H9 (cell line): ENCODE results near the gene TLK2. TPM values are rescaled to one million over a fixed set of nuclear protein-coding genes. Genes with fewer than 3 reads are reported as not detected.
"Not testable (repeated sequence)": the region's sequence is repeated elsewhere in the genome, so short reads cannot be mapped to it uniquely, and the experiment has no call there.

Experiments used
- DNase-seq: peaks from one replicate; pipeline ENCODE4 v3.0.0-alpha.2; 2017
- H2AFZ ChIP-seq: one replicate; pipeline ENCODE4 v1.6.1; 2013; ENCODE audit warnings: mild to moderate bottlenecking, low read length, control low read depth, moderate library complexity
- H2AK5ac ChIP-seq: 2 replicates; pipeline ENCODE4 v1.6.1; 2013; ENCODE audit warnings: low read length, control low read depth, mixed read lengths; ENCODE audit not compliant: insufficient read length
- H2BK120ac ChIP-seq: one replicate; pipeline ENCODE4 v1.6.1; 2013; ENCODE audit warnings: low read depth, mild to moderate bottlenecking, low read length, control low read depth, inconsistent platforms; ENCODE audit not compliant: poor library complexity, severe bottlenecking
- H2BK12ac ChIP-seq: 2 replicates; pipeline ENCODE4 v1.6.1; 2013; ENCODE audit warnings: low read length, control low read depth, mixed read lengths, low read depth; ENCODE audit not compliant: insufficient read length
- H2BK15ac ChIP-seq: 2 replicates; pipeline ENCODE4 v1.6.1; 2013; ENCODE audit warnings: low read depth, low read length, control low read depth
- H2BK20ac ChIP-seq: one replicate; pipeline ENCODE4 v1.6.1; 2013; ENCODE audit warnings: low read depth, mild to moderate bottlenecking, low read length, control low read depth, inconsistent platforms; ENCODE audit not compliant: poor library complexity, severe bottlenecking
- H2BK5ac ChIP-seq: 2 replicates; pipeline ENCODE4 v1.6.1; 2013; ENCODE audit warnings: low read length, control low read depth, mixed read lengths; ENCODE audit not compliant: insufficient read length
- H3K14ac ChIP-seq: 2 replicates; pipeline ENCODE4 v1.6.1; 2013; ENCODE audit warnings: low read length, control low read depth; ENCODE audit not compliant: insufficient read depth
- H3K18ac ChIP-seq: 2 replicates; pipeline ENCODE4 v1.6.1; 2013; ENCODE audit warnings: low read depth, mild to moderate bottlenecking, mixed read lengths, low read length, control low read depth; ENCODE audit not compliant: insufficient read length
- H3K23ac ChIP-seq: 2 replicates; pipeline ENCODE4 v1.6.1; 2013; ENCODE audit warnings: low read length, control low read depth, mixed read lengths, low read depth; ENCODE audit not compliant: insufficient read length
- H3K23me2 ChIP-seq: 2 replicates; pipeline ENCODE4 v1.6.1; 2013; ENCODE audit warnings: low read depth, mild to moderate bottlenecking, mixed read lengths, low read length, control low read depth; ENCODE audit not compliant: insufficient read length, poor library complexity, severe bottlenecking
- H3K27ac ChIP-seq: 2 replicates; pipeline ENCODE4 v1.5.1; 2013; ENCODE audit warnings: low read length, control low read depth, mixed read lengths, low read depth; ENCODE audit not compliant: insufficient read length
- H3K27me3 ChIP-seq: 2 replicates; pipeline ENCODE4 v1.6.1; 2013; ENCODE audit warnings: low read length, control low read depth, inconsistent platforms; ENCODE audit not compliant: insufficient read depth
- H3K4ac ChIP-seq: 2 replicates; pipeline ENCODE4 v1.6.1; 2013; ENCODE audit warnings: low read depth, mild to moderate bottlenecking, control low read depth, inconsistent platforms, low read length, moderate library complexity
- H3K4me1 ChIP-seq: 2 replicates; pipeline ENCODE4 v1.6.1; 2013; ENCODE audit warnings: low read length, control low read depth, inconsistent platforms; ENCODE audit not compliant: insufficient read depth
- H3K4me2 ChIP-seq: 2 replicates; pipeline ENCODE4 v1.6.1; 2013; ENCODE audit warnings: low read length, control low read depth, mixed read lengths; ENCODE audit not compliant: insufficient read length, insufficient read depth
- H3K56ac ChIP-seq: 2 replicates; pipeline ENCODE4 v1.6.1; 2013; ENCODE audit warnings: low read depth, mild to moderate bottlenecking, mixed read lengths, low read length, control low read depth; ENCODE audit not compliant: insufficient read length
- H3K79me1 ChIP-seq: 2 replicates; pipeline ENCODE4 v1.6.1; 2013; ENCODE audit warnings: low read depth, mild to moderate bottlenecking, moderate library complexity, low read length, control low read depth, inconsistent platforms; ENCODE audit not compliant: insufficient read depth, poor library complexity, severe bottlenecking
- H3K79me2 ChIP-seq: 2 replicates; pipeline ENCODE4 v1.6.1; 2013; ENCODE audit warnings: low read length, control low read depth, inconsistent platforms; ENCODE audit not compliant: insufficient read depth
- H3K9ac ChIP-seq: 2 replicates; pipeline ENCODE4 v1.6.1; 2013; ENCODE audit warnings: low read length, control low read depth, mixed read lengths; ENCODE audit not compliant: insufficient read length; ENCODE audit errors: extremely low read depth
- H3K9me3 ChIP-seq: one replicate; pipeline ENCODE4 v1.6.1; 2013; ENCODE audit warnings: low read depth, low read length, inconsistent platforms; ENCODE audit not compliant: control insufficient read depth
- H3T11ph ChIP-seq: one replicate; pipeline ENCODE4 v1.6.1; 2013; ENCODE audit warnings: mild to moderate bottlenecking, low read length, control low read depth, inconsistent platforms
- H4K20me1 ChIP-seq: one replicate; pipeline ENCODE4 v1.6.1; 2013; ENCODE audit not compliant: control insufficient read depth, insufficient read length, insufficient read depth
- H4K5ac ChIP-seq: 2 replicates; pipeline ENCODE4 v1.6.1; 2013; ENCODE audit warnings: low read depth, mild to moderate bottlenecking, mixed read lengths, low read length, control low read depth; ENCODE audit not compliant: insufficient read length
- H4K8ac ChIP-seq: replicated peaks from 2 replicates; pipeline ENCODE4 v1.6.1; 2013; ENCODE audit warnings: low read length, control low read depth, mixed read lengths, low read depth; ENCODE audit not compliant: insufficient read length
- H4K91ac ChIP-seq: 2 replicates; pipeline ENCODE4 v1.6.1; 2013; ENCODE audit warnings: low read depth, mild to moderate bottlenecking, moderate library complexity, mixed read lengths, low read length, control low read depth; ENCODE audit not compliant: insufficient read length
- H3K27ac Mint-ChIP-seq, 3 experiments: 2 replicates in 2 of 3; 3 replicates in 1 of 3; pipeline ENCODE4 v1.8.0; 2020 to 2021; ENCODE audit warnings: mixed read lengths in 3 of 3, mild to moderate bottlenecking in 1 of 3, moderate library complexity in 1 of 3
- H3K27me3 Mint-ChIP-seq: 2 replicates; pipeline ENCODE4 v1.8.0; 2021; ENCODE audit warnings: low read depth, mild to moderate bottlenecking, moderate library complexity, mixed read lengths
- H3K36me3 Mint-ChIP-seq, 3 experiments: 2 replicates in 2 of 3; 3 replicates in 1 of 3; pipeline ENCODE4 v1.8.0; 2020 to 2021; ENCODE audit warnings: low read depth in 3 of 3, mixed read lengths in 3 of 3; ENCODE audit not compliant: insufficient read depth in 1 of 3
- H3K4me1 Mint-ChIP-seq, 2 experiments: 2 replicates each; pipeline ENCODE4 v1.8.0; 2020; ENCODE audit warnings: mixed read lengths in 2 of 2
- H3K4me3 Mint-ChIP-seq, 2 experiments: 2 replicates in 1 of 2; 3 replicates in 1 of 2; pipeline ENCODE4 v1.8.0; 2020 to 2021; ENCODE audit warnings: mild to moderate bottlenecking in 2 of 2, mixed read lengths in 2 of 2, moderate library complexity in 1 of 2
- H3K9me3 Mint-ChIP-seq, 2 experiments: 2 replicates in 1 of 2; 3 replicates in 1 of 2; pipeline ENCODE4 v1.8.0; 2020; ENCODE audit warnings: mild to moderate bottlenecking in 2 of 2, mixed read lengths in 2 of 2, moderate library complexity in 1 of 2
- WGBS: extraction: QIAGEN DNeasy Blood & Tissue Kit; methylation state at CpG from one replicate; pipeline ENCODE4 v1.1.7; 2013; ENCODE audit warnings: missing lambda C conversion rate, low lambda C conversion rate, mixed read lengths; ENCODE audit not compliant: insufficient read length; ENCODE audit errors: extremely low coverage; 5-methylcytosine and 5-hydroxymethylcytosine counted together
- total RNA-seq: library from RNA; stranded (reverse); gene quantifications from 2 replicates; pipeline ENCODE4 v1.2.1, GENCODE V29; 2021

Gene TLK2
- total RNA-seq, 1 experiment from 2014 or later = 63.7 TPM

GRCh38 chr17:62613095-62613494, 134.5 kb downstream of the TLK2 start:
- H2AK5ac ChIP-seq, H4K8ac ChIP-seq, DNase-seq, H2BK5ac ChIP-seq, H3K18ac ChIP-seq, H3K27me3 ChIP-seq, H2AFZ ChIP-seq, H3K27me3 Mint-ChIP-seq, H2BK15ac ChIP-seq, H4K5ac ChIP-seq, H3T11ph ChIP-seq, H3K4ac ChIP-seq, H2BK20ac ChIP-seq, H3K9me3 ChIP-seq, H3K23ac ChIP-seq, H3K14ac ChIP-seq, H4K91ac ChIP-seq, H3K23me2 ChIP-seq, H4K20me1 ChIP-seq, H2BK12ac ChIP-seq, H2BK120ac ChIP-seq, H3K9me3 Mint-ChIP-seq, H3K56ac ChIP-seq, H3K4me3 Mint-ChIP-seq, H3K27ac Mint-ChIP-seq, H3K9ac ChIP-seq, H3K4me1 ChIP-seq, H3K4me2 ChIP-seq, H3K27ac ChIP-seq, H3K79me1 ChIP-seq, H3K79me2 ChIP-seq: not testable (repeated sequence)
- WGBS = no CpG with 5 or more reads among the region's 4 CpGs
- Mint-ChIP-seq H3K36me3 (peaks cover 12 to 66% (median 56%) of the 10 kb centered on the region in 3 experiments), H3K4me1 (peaks cover 14 to 18% of the 10 kb centered on the region in 2 experiments)
